IMR-90 (cell line): ENCODE measurements around the gene C13orf46. TPM values are rescaled to one million over a fixed set of nuclear protein-coding genes. Genes with fewer than 3 reads are reported as not detected.

Experiments
- ATAC-seq: fragments of 200-7000 bp; cut with Tn5 transposase; 2 replicates; pipeline ENCODE4 v1.9.1; 2020; ENCODE audit warnings: low read depth, mild to moderate bottlenecking, moderate library complexity
- BruUV-seq: library from RNA; stranded (reverse); fragments of 400-500 nt; replicated peaks from 2 replicates; lab custom pipeline; 2021; lab: Mats Ljungman, UMichigan
- CTCF ChIA-PET: fragments of 300-600 bp; formaldehyde crosslinking; extraction: SDS; loops from one replicate; lab custom pipeline; 2021; ENCODE audit warnings: antibody characterized with exemption; lab: Yijun Ruan, JAX
- POLR2A ChIA-PET: fragments of 300-600 bp; sonication (Branson Sonifier 250); formaldehyde crosslinking; loops from one replicate; lab custom pipeline; 2022; ENCODE audit warnings: antibody characterized with exemption; ENCODE audit not compliant: unreplicated experiment; lab: Charles Lee
- DNase-seq: peaks from one replicate; pipeline ENCODE4 v3.0.0; 2013
- H2AFZ ChIP-seq: replicated peaks from 2 replicates; pipeline ENCODE3; 2013; ENCODE audit warnings: low read length, mild to moderate bottlenecking; ENCODE audit not compliant: poor library complexity
- H2AK5ac ChIP-seq: 2 replicates; pipeline ENCODE4 v1.6.1; 2013; ENCODE audit warnings: low read depth, low read length, inconsistent platforms
- H2AK9ac ChIP-seq: replicated peaks from 2 replicates; pipeline ENCODE3; 2013; ENCODE audit warnings: mild to moderate bottlenecking, low read depth, low read length, moderate library complexity; ENCODE audit not compliant: poor library complexity
- H2BK120ac ChIP-seq: 2 replicates; pipeline ENCODE4 v1.6.1; 2013; ENCODE audit warnings: low read depth, low read length, inconsistent platforms
- H2BK15ac ChIP-seq: 3 replicates; pipeline ENCODE4 v1.6.1; 2013; ENCODE audit warnings: low read depth, low read length, inconsistent platforms
- H2BK20ac ChIP-seq: 2 replicates; pipeline ENCODE4 v1.6.1; 2013; ENCODE audit warnings: low read depth, mild to moderate bottlenecking, inconsistent platforms, low read length, moderate library complexity
- H2BK5ac ChIP-seq: 2 replicates; pipeline ENCODE4 v1.6.1; 2013; ENCODE audit warnings: mild to moderate bottlenecking, low read depth, low read length, inconsistent platforms; ENCODE audit not compliant: poor library complexity, severe bottlenecking
- H3K14ac ChIP-seq: replicated peaks from 2 replicates; pipeline ENCODE4 v1.6.1; 2013; ENCODE audit warnings: low read depth, low read length, inconsistent platforms
- H3K18ac ChIP-seq: 2 replicates; pipeline ENCODE4 v1.6.1; 2013; ENCODE audit warnings: low read depth, low read length, control low read depth
- H3K23ac ChIP-seq: 2 replicates; pipeline ENCODE4 v1.6.1; 2013; ENCODE audit warnings: low read depth, low read length, inconsistent platforms
- H3K27ac ChIP-seq: 2 replicates; pipeline ENCODE4 v1.5.1; 2013; ENCODE audit warnings: mild to moderate bottlenecking, control low read depth, low read length; ENCODE audit not compliant: insufficient read depth
- H3K27me3 ChIP-seq: 2 replicates; pipeline ENCODE4 v1.6.1; 2013; ENCODE audit warnings: low read length; ENCODE audit not compliant: control insufficient read depth, insufficient read depth
- H3K36me3 ChIP-seq: 2 replicates; pipeline ENCODE4 v1.6.1; 2013; ENCODE audit warnings: low read length, mixed read lengths; ENCODE audit not compliant: control insufficient read depth, insufficient read depth
- H3K4ac ChIP-seq: 2 replicates; pipeline ENCODE4 v1.6.1; 2013; ENCODE audit warnings: low read depth, low read length, inconsistent platforms
- H3K4me1 ChIP-seq: 2 replicates; pipeline ENCODE4 v1.6.1; 2013; ENCODE audit warnings: low read length, mixed read lengths; ENCODE audit not compliant: control insufficient read depth, insufficient read depth
- H3K4me2 ChIP-seq: 2 replicates; pipeline ENCODE4 v1.6.1; 2013; ENCODE audit warnings: low read depth, mild to moderate bottlenecking, control low read depth, low read length, moderate library complexity
- H3K4me3 ChIP-seq: 2 replicates; pipeline ENCODE4 v1.5.1; 2013; ENCODE audit warnings: low read depth, mild to moderate bottlenecking, control low read depth, low read length, moderate library complexity; ENCODE audit not compliant: insufficient read depth
- H3K56ac ChIP-seq: 2 replicates; pipeline ENCODE4 v1.6.1; 2013; ENCODE audit warnings: low read length, inconsistent platforms; ENCODE audit not compliant: insufficient read depth; ENCODE audit errors: extremely low read depth
- H3K79me1 ChIP-seq, 2 experiments: 2 replicates each; pipeline ENCODE4 v1.6.1; 2013; ENCODE audit warnings: low read length in 2 of 2, inconsistent platforms in 1 of 2, low read depth in 1 of 2
- H3K9ac ChIP-seq: 2 replicates; pipeline ENCODE4 v1.6.1; 2013; ENCODE audit warnings: low read depth, low read length, control low read depth
- H3K9me1 ChIP-seq: 2 replicates; pipeline ENCODE4 v1.6.1; 2013; ENCODE audit warnings: low read length, inconsistent platforms; ENCODE audit not compliant: insufficient read depth
- H3K9me3 ChIP-seq: 2 replicates; pipeline ENCODE4 v1.6.1; 2013; ENCODE audit warnings: low read length; ENCODE audit not compliant: control insufficient read depth, insufficient read depth
- H4K20me1 ChIP-seq: 2 replicates; pipeline ENCODE4 v1.6.1; 2013; ENCODE audit warnings: low read length, inconsistent platforms; ENCODE audit not compliant: insufficient read depth
- H4K5ac ChIP-seq: 2 replicates; pipeline ENCODE4 v1.6.1; 2013; ENCODE audit warnings: mild to moderate bottlenecking, low read depth, low read length, control low read depth
- H4K8ac ChIP-seq, 2 experiments: 2 replicates each; pipeline ENCODE4 v1.6.1; 2013; ENCODE audit warnings: low read depth in 2 of 2, low read length in 2 of 2, control low read depth in 1 of 2, inconsistent platforms in 1 of 2
- H4K91ac ChIP-seq: 2 replicates; pipeline ENCODE4 v1.6.1; 2013; ENCODE audit warnings: low read depth, low read length, inconsistent platforms; ENCODE audit not compliant: insufficient read depth
- BHLHE40 ChIP-seq: fragments of 150-350 bp; IDR thresholded peaks from 2 replicates; pipeline ENCODE4 v1.6.1; 2016; ENCODE audit warnings: mild to moderate bottlenecking, low read depth, low read length
- CEBPB ChIP-seq: IDR thresholded peaks from 2 replicates; pipeline ENCODE4 v1.6.1; 2012; ENCODE audit warnings: low read depth, low read length, improper control_type of control experiment
- CHD1 ChIP-seq: IDR thresholded peaks from 2 replicates; pipeline ENCODE4 v1.6.1; 2012; ENCODE audit warnings: low read depth, low read length, improper control_type of control experiment
- RAD21 ChIP-seq: IDR thresholded peaks from 2 replicates; pipeline ENCODE4 v1.6.1; 2012; ENCODE audit warnings: low read length, improper control_type of control experiment
- RFX5 ChIP-seq: IDR thresholded peaks from 2 replicates; pipeline ENCODE4 v1.8.0; 2012; ENCODE audit warnings: low read depth, mild to moderate bottlenecking, low read length, moderate library complexity
- WGBS, 2 experiments: methylation state at CpG; one replicate each; pipeline versions ENCODE4 v1.1.5 to v1.1.7; 2013; ENCODE audit warnings: missing lambda C conversion rate in 2 of 2; ENCODE audit not compliant: insufficient read length in 1 of 2; ENCODE audit errors: extremely low coverage in 2 of 2; 5-methylcytosine and 5-hydroxymethylcytosine counted together
- dilution Hi-C: fragments of 300-500 bp; cut with HindIII; formaldehyde crosslinking; loops from one replicate; pipeline ENCODE4 v1.14.3; 2018; ENCODE audit warnings: low sequenced_read_pairs; ENCODE audit not compliant: unreplicated experiment
- in situ Hi-C: fragments of 300-500 bp; cut with MboI; formaldehyde crosslinking; loops from 3 replicates; pipeline ENCODE4 v1.14.3; 2019; ENCODE audit warnings: low sequenced_read_pairs, inconsistent platforms, mixed read lengths
- intact Hi-C: fragments of 100-400 bp; cut with micrococcal nuclease; formaldehyde crosslinking; loops from 2 replicates; pipeline ENCODE4 v1.10.0; 2022
- polyA plus RNA-seq, 3 experiments: library from polyadenylated mRNA; depleted of rRNA; stranded (reverse); fragments of >200 nt; gene quantifications; 2 replicates each; pipeline ENCODE4 v1.2.3, GENCODE V29; 2012; ENCODE audit warnings: low replicate concordance in 1 of 3
- total RNA-seq: library from RNA; depleted of rRNA; stranded (reverse); fragments of >200 nt; gene quantifications from 2 replicates; pipeline ENCODE4 v1.2.3, GENCODE V29; 2012
- TF ChIP-seq, protein P1 (sequence below): fragments of 150-350 bp; IDR thresholded peaks from 2 replicates; pipeline ENCODE4 v1.6.1; 2016; ENCODE audit warnings: low read depth, mild to moderate bottlenecking, low read length, moderate library complexity, borderline replicate concordance
- TF ChIP-seq, protein P2 (sequence below): fragments of 150-350 bp; IDR thresholded peaks from 2 replicates; pipeline ENCODE4 v1.6.1; 2017; ENCODE audit warnings: mild to moderate bottlenecking, antibody characterized with exemption, low read length, low read depth

Gene C13orf46
- total and polyA plus RNA-seq, 2 of the 4 experiments (the other 2 are of a cell fraction) = under 0.01 to 2.1 TPM

DNA sequence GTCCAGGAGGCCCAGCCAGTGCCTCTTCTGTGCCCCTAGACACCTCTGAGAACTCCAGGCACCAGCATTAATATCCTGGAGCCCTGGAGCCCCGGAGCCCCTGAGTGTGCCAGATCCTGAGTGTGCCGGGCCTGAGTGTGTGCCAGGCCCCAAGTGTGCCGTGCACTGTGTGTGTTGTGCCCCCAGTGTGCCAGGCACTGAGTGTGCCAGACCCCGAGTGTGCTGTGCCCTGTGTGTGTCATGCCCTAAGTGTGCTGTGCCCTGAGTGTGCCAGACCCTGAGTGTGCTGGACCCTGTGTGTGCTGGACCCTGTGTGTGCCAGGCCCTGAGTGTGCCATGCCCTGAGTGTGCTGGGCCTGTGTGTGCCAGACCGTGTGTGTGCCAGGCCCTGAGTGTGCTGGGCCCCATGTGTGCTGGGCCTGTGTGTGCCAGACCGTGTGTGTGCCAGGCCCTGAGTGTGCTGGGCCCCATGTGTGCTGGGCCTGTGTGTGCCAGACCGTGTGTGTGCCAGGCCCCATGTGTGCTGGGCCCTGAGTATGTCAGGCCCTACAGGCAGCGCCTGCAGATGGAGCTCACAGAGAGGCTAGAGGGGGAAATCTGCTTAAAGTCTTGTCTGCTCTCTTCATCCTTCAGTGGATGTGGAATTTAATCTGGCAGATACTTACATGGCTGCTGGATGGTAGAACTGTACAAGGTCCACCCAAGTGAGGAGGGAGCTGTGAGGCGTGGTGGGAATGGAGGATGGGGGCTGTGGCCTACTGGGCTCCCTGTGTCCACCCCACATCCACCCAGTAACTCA, 53.9 kb downstream of the C13orf46 start:
- H3K4me1 ChIP-seq = peaks cover 11% of the 10 kb centered on the region
- H3K4me2 ChIP-seq = no peak overlapping the region
- in situ Hi-C loops (no loop called here), intact Hi-C loops (no loop called here), dilution Hi-C loops (no loop called here)
- peaks cover 0 to 17% of the 10 kb centered on the region in 2 experiments; a peak in 2 of 4 replicates for H3K79me1 ChIP-seq
- POLR2A ChIA-PET = no interaction called here
- no peaks in the 10 kb centered on the region for H3K36me3 ChIP-seq
- DNase-seq (no peak), ATAC-seq (peak; percentile 40)
- 73% methylated on average over 3 of the region's 9 CpGs; no CpG with 5 or more reads in 1 of the 2 experiments for WGBS, 2 experiments
- H3K27me3 ChIP-seq = no peaks in the 10 kb centered on the region
- peak overlapping the region; percentile 37; the same call in 1 of the 2 replicates for H2BK120ac ChIP-seq
- peak overlapping the region; percentile 34 for H2AK9ac ChIP-seq
- H2BK5ac ChIP-seq = peak overlapping the region; percentile 61
- H3K9me1 ChIP-seq = peaks cover 9% of the 10 kb centered on the region
- H2AK5ac ChIP-seq = peak overlapping the region; percentile 90
- H3K9me3 ChIP-seq = peaks cover 8% of the 10 kb centered on the region
- H3K4ac ChIP-seq = peak overlapping the region; percentile 56
- H3K23ac ChIP-seq = no peak overlapping the region
- H3K4me3 ChIP-seq = no peak overlapping the region
- H2BK20ac ChIP-seq = peak overlapping the region; percentile 57; the same call in 1 of the 2 replicates
- peak overlapping the region; percentile 27 for H2AFZ ChIP-seq
- no peak overlapping the region for H3K56ac ChIP-seq
- no TSS peak for BruUV-seq
- H3K9ac ChIP-seq = no peak overlapping the region
- peak overlapping the region; percentile 62; the same call in 1 of the 2 replicates for H4K5ac ChIP-seq
- peak overlapping the region; percentile 66 for H4K91ac ChIP-seq
- CTCF ChIA-PET = no interaction called here
- H2BK15ac ChIP-seq = peak overlapping the region; percentile 64; the same call in 2 of the 3 replicates
- 0 out of 2 replicates have a peak overlapping the region, but pooled peaks have one; percentile 9 for H3K14ac ChIP-seq
- H3K27ac ChIP-seq = no peak overlapping the region; the same call in 1 of the 2 replicates
- H4K8ac ChIP-seq = peak overlapping the region in 1 of 2 experiments; percentile 50; a peak in 2 of 4 replicates
- TF ChIP-seq BHLHE40 (no peak), CHD1 (no peak), RAD21 (no peak), RFX5 (no peak), CEBPB (no peak)
- TF ChIP-seq, protein P1, sequence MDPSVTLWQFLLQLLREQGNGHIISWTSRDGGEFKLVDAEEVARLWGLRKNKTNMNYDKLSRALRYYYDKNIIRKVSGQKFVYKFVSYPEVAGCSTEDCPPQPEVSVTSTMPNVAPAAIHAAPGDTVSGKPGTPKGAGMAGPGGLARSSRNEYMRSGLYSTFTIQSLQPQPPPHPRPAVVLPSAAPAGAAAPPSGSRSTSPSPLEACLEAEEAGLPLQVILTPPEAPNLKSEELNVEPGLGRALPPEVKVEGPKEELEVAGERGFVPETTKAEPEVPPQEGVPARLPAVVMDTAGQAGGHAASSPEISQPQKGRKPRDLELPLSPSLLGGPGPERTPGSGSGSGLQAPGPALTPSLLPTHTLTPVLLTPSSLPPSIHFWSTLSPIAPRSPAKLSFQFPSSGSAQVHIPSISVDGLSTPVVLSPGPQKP = no peak
- TF ChIP-seq, protein P2, sequence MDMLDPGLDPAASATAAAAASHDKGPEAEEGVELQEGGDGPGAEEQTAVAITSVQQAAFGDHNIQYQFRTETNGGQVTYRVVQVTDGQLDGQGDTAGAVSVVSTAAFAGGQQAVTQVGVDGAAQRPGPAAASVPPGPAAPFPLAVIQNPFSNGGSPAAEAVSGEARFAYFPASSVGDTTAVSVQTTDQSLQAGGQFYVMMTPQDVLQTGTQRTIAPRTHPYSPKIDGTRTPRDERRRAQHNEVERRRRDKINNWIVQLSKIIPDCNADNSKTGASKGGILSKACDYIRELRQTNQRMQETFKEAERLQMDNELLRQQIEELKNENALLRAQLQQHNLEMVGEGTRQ = no peak
- H4K20me1 ChIP-seq = no peaks in the 10 kb centered on the region
- peak overlapping the region; percentile 49; the same call in 1 of the 2 replicates for H3K18ac ChIP-seq
